CD4-positive, alpha-beta T cell (primary cell): Measurements from ENCODE around the gene MSLN. TPM values are rescaled to one million over a fixed set of nuclear protein-coding genes. Genes with fewer than 3 reads are reported as not detected.

ENCODE experiments used
- ATAC-seq: fragments of 200-7000 bp; cut with Tn5 transposase; one replicate; pipeline ENCODE4 v1.10.0; 2022; ENCODE audit warnings: mild to moderate bottlenecking; ENCODE audit not compliant: poor library complexity
- CTCF ChIA-PET: fragments of 350-600 bp; sonication (Branson Sonifier 250); formaldehyde crosslinking; loops from one replicate; lab custom pipeline; 2021; ENCODE audit warnings: antibody characterized with exemption, inconsistent platforms; lab: Charles Lee
- POLR2A ChIA-PET: fragments of 350-600 bp; sonication (Branson Sonifier 250); formaldehyde crosslinking; loops from one replicate; lab custom pipeline; 2021; ENCODE audit warnings: antibody characterized with exemption, inconsistent platforms; lab: Charles Lee
- DNase-seq, 14 experiments: peaks; one replicate each; pipeline ENCODE4 v3.0.0-alpha.2; 2013 to 2020; ENCODE audit warnings: mixed read lengths in 2 of 14
- H3K27ac ChIP-seq, 2 donors: one replicate each; pipeline versions ENCODE4 v1.5.1 to v1.7.0; 2013; ENCODE audit warnings: low read length in 2 of 2, low read depth in 1 of 2, mild to moderate bottlenecking in 1 of 2
- H3K27me3 ChIP-seq, 2 experiments: 1 replicate in 1 of 2; 2 replicates in 1 of 2; pipeline versions ENCODE4 v1.6.1 to v1.7.0; 2013; ENCODE audit warnings: low read length in 2 of 2, control low read depth in 1 of 2, mild to moderate bottlenecking in 1 of 2, moderate library complexity in 1 of 2; ENCODE audit not compliant: insufficient read depth in 2 of 2, control insufficient read depth in 1 of 2
- H3K36me3 ChIP-seq: one replicate; pipeline ENCODE4 v1.6.1; 2013; ENCODE audit warnings: low read length, control low read depth; ENCODE audit not compliant: insufficient read depth
- H3K4me1 ChIP-seq: one replicate; pipeline ENCODE4 v1.6.1; 2013; ENCODE audit warnings: low read length, control low read depth; ENCODE audit not compliant: insufficient read depth
- H3K4me3 ChIP-seq: one replicate; pipeline ENCODE4 v1.5.1; 2013; ENCODE audit warnings: mild to moderate bottlenecking, low read length, moderate library complexity
- H3K9me3 ChIP-seq, 2 experiments: 1 replicate in 1 of 2; 2 replicates in 1 of 2; pipeline versions ENCODE4 v1.6.1 to v1.7.0; 2013; ENCODE audit warnings: low read length in 2 of 2, mild to moderate bottlenecking in 2 of 2, control low read depth in 1 of 2, moderate library complexity in 1 of 2; ENCODE audit not compliant: control insufficient read depth in 1 of 2, insufficient read depth in 1 of 2
- H3K27ac Mint-ChIP-seq: one replicate; pipeline ENCODE4 v1.8.0; 2020; ENCODE audit warnings: mixed read lengths
- H3K27me3 Mint-ChIP-seq: one replicate; pipeline ENCODE4 v1.8.0; 2021; ENCODE audit warnings: mixed read lengths
- H3K36me3 Mint-ChIP-seq: one replicate; pipeline ENCODE4 v1.8.0; 2021; ENCODE audit warnings: low read depth, mixed read lengths
- H3K4me1 Mint-ChIP-seq: one replicate; pipeline ENCODE4 v1.8.0; 2021; ENCODE audit warnings: low read depth, mixed read lengths
- H3K4me3 Mint-ChIP-seq: one replicate; pipeline ENCODE4 v1.8.0; 2020; ENCODE audit warnings: mild to moderate bottlenecking, mixed read lengths
- H3K9me3 Mint-ChIP-seq: one replicate; pipeline ENCODE4 v1.8.0; 2020; ENCODE audit warnings: mixed read lengths
- CTCF ChIP-seq: fragments of 200-600 bp; IDR thresholded peaks from one replicate; pipeline ENCODE4 v1.8.0; 2022; ENCODE audit warnings: antibody characterized with exemption, mild to moderate bottlenecking
- intact Hi-C, 2 experiments: fragments of 100-400 bp; cut with DNase I in 1 of 2; cut with micrococcal nuclease in 1 of 2; formaldehyde crosslinking; loops; one replicate each; pipeline versions ENCODE4 v1.15.1 to v1.9.0; 2023 to 2025; cut with DNase I, micrococcal nuclease
- total RNA-seq, 174 experiments: library from RNA in 2 of 174; stranded (reverse) in 2 of 174; gene quantifications; one replicate each; pipeline ENCODE4 v1.2.3 and lab custom pipeline; 2021 to 2026

Gene MSLN
- total RNA-seq, 2 experiments from 2014 or later: not detected

- H3K36me3 Mint-ChIP-seq: no peaks in the 10 kb centered on the region
- H3K4me1 Mint-ChIP-seq: no peaks in the 10 kb centered on the region
- peaks cover 14% of the 10 kb centered on the region for H3K27me3 Mint-ChIP-seq
- peaks cover 0 to 23% of the 10 kb centered on the region in 2 experiments for H3K9me3 ChIP-seq
- no peak overlapping the region for H3K4me3 ChIP-seq
- no peaks in the 10 kb centered on the region for H3K36me3 ChIP-seq
- no peaks in the 10 kb centered on the region for H3K9me3 Mint-ChIP-seq
- peaks cover 4% of the 10 kb centered on the region for H3K4me1 ChIP-seq
- CTCF ChIA-PET: no interaction called here
- ATAC-seq (no peak), DNase-seq (no peak)
- H3K27ac ChIP-seq: no peak overlapping the region
- H3K27me3 ChIP-seq: peaks cover 25 to 31% of the 10 kb centered on the region in 2 experiments
- H3K27ac Mint-ChIP-seq: no peak overlapping the region
- intact Hi-C loops: no loop called here
- no peak for TF ChIP-seq CTCF
- POLR2A ChIA-PET: no interaction called here
- no peak overlapping the region for H3K4me3 Mint-ChIP-seq
These were observed 38.8 kb downstream of the MSLN start for GRCh38 chr16:799111-799947.

- ChIA-PET CTCF (no interaction called here), POLR2A (no interaction called here)
- H3K36me3 Mint-ChIP-seq: no peaks in the 10 kb centered on the region
- H3K27ac ChIP-seq: no peak within 1 kb of the TSS
- peaks cover 0 to 23% of the 10 kb centered on the region in 2 experiments for H3K9me3 ChIP-seq
- DNase-seq (no peak), ATAC-seq (no peak)
- no peaks in the 10 kb centered on the region for H3K9me3 Mint-ChIP-seq
- H3K4me1 ChIP-seq: peaks cover 4% of the 10 kb centered on the region
- H3K27ac Mint-ChIP-seq: no peak within 1 kb of the TSS
- peaks cover 14% of the 10 kb centered on the region for H3K27me3 Mint-ChIP-seq
- no peaks in the 10 kb centered on the region for H3K4me1 Mint-ChIP-seq
- no peak for TF ChIP-seq CTCF
- no peaks in the 10 kb centered on the region for H3K36me3 ChIP-seq
- no peak within 1 kb of the TSS for H3K4me3 Mint-ChIP-seq
- peaks cover 25 to 31% of the 10 kb centered on the region in 2 experiments for H3K27me3 ChIP-seq
- intact Hi-C loops: no loop called here
- no peak within 1 kb of the TSS for H3K4me3 ChIP-seq
These were observed 39.7 kb downstream of the MSLN start, which contains the start of gene GNG13 for GRCh38 chr16:799948-800833. Gene GNG13, minus strand, starts transcription at chr16:800734. Its CDS starts 1,657 bp downstream, at chr16:799077.

GRCh38 chr16:800834-801511, 40.4 kb downstream of the MSLN start:
- Histone ChIP-seq H3K27me3 (peaks cover 25 to 31% of the 10 kb centered on the region in 2 experiments), H3K9me3 (peaks cover 0 to 23% of the 10 kb centered on the region in 2 experiments), H3K27ac (no peak overlapping the region), H3K36me3 (no peaks in the 10 kb centered on the region), H3K4me1 (peaks cover 4% of the 10 kb centered on the region), H3K4me3 (no peak overlapping the region)
- Mint-ChIP-seq H3K27me3 (peaks cover 14% of the 10 kb centered on the region), H3K4me1 (no peaks in the 10 kb centered on the region), H3K27ac (no peak overlapping the region), H3K36me3 (no peaks in the 10 kb centered on the region), H3K9me3 (no peaks in the 10 kb centered on the region), H3K4me3 (no peak overlapping the region)
- CTCF ChIA-PET: no interaction called here
- intact Hi-C loops: no loop called here
- ATAC-seq: no peak
- POLR2A ChIA-PET: no interaction called here
- no peak for DNase-seq
- no peak for TF ChIP-seq CTCF
